HG02588 (cell line): ENCODE measurements around the gene RANBP9.

Experiments used
- ATAC-seq: cut with Tn5 transposase; IDR thresholded peaks from one replicate; pipeline ENCODE4 v1.9.1; 2021; ENCODE audit warnings: mild to moderate bottlenecking, moderate library complexity; ENCODE audit not compliant: unreplicated experiment

The RANBP9 gene

DNA sequence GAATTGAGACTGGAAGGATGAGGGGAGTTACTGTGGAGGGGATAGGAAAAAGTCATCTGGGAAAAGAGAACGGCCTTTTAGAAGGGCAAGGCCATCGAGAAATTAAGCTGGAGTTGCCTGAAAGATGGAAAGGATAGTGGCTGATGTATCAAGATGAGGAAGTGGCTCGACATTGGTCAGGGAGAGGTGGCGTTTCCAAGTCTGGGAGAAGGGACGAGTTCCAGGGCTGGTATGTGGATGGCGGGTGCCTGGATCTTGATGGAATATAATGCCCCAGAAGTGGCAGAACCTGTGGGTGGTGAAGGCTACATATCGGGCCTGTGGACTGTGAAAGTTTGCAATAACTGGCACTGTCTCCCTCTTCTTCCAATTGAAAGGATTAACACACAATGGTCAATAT lies 139.4 kb downstream of the RANBP9 start:
- no peak for ATAC-seq
